NCI-H524 treated with DMSO at 0.1 percent for 48 hours (cell line): ENCODE measurements around the gene LYAR.
"Not testable (repeated sequence)": the region's sequence is repeated elsewhere in the genome, so short reads cannot be mapped to it uniquely, and the experiment has no call there.

Experiments used
- DNase-seq: peaks from one replicate; lab custom pipeline; 2025; lab: John Stamatoyannopoulos, UW

The LYAR gene

DNA sequence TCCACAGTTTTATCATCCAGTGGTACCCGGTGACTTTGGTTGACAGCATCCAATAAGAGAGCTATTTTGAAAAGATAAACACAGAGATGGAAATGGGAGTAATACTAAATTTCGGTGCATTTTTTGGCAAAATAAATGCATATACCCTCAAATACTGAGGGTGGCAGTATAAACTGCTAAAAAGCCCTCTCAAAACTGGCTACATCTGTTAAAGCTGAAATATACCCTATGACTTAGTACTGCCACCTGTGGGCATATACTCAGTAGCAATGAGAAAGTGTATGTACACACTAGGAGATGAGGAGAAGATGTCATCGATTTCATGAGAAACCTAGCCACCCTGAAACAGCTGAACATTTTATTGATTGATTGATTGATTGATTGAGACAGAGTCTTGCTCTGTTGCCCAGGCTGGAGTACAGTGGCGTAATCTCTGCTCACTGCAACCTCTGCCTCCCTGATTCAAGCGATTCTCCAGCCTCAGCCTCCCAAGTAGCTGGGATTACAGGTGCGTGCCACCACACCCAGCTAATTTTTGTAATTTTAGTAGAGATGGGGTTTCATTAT, 29.7 kb downstream of the LYAR start:
- peak; percentile 50 for DNase-seq

DNA sequence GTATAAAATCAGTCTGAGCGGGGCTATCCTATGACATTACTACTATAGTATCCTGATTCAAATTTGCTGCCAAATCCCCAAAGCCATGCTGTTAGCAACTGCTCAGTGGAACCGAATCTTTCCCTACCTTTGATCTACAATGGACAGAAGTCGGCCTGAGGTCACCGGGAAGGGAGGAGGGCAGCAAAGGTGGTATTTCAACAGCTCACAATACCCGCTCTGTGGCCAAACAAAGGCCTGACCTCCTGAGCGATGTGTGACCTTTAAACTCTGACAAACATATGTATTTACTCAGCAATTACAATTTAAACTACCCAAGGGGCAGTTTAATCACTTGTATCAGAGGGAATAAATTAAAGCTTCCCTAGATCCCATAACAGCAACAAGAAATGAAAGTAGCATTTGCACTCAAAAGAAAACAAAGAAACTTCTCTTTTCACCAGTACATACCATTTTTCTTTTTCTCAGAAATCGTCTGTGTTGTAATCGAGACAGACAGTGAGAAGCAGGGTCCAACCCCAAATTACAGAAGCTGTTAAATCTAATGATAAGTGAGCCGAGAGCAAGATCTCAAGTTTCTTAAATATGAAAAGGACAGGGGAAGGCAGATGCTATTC, 30.4 kb downstream of the LYAR start:
- DNase-seq, result no peak

DNA sequence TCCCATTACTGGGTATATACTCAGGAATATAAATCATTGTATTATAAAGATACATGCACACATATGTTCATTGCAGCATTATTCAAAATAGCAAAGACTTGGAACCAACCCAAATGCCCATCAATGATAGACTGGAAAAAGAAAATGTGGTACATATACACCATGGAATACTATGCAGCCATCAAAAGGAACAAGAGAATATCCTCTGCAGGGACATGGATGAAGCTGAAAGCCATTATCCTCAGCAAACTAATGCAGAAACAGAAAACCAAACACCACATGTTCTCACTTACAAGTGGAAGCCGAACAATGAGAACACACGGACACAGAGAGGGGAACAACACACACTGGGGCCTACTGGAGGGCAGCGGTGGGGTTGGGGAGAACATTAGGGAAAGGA, 32.2 kb downstream of the LYAR start:
- not testable (repeated sequence) for DNase-seq

DNA sequence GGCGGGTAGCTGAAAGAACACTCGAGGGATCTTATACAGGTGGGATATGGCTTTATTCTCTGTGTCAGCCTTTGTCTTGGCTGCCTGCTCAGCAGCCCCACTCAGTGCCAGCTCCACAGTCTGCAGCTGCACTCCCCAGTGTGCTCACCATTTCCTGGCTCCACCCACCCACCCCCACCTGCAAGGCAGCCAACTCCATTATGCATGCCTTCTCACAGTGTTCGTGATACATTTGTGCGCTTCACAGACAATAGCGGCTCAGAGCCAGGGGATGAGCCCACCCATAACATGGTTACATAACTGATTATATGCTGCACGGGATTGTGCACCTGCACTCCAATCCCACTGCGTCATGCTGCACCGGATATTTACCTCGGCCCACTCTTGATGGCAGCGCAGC, 33.2 kb downstream of the LYAR start:
- no peak for DNase-seq

DNA sequence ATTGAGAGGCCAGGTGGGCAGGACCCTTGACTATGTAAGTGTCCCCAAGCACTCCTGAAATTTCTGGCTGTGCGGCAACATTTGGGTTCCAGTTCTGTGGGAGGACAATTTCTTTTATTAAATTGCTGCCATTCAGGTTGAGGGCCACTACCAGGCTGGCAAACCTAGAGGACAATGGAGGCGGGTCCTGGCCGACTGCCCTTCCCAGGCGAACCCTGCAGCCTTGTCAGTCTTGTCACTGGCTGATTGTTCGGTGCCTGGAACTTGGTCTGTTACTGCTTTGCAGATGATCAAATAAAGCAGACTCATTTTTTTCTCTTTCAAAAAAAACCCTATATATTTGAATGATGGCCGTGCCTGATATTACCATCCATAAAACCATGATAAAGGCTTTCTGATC, 35.3 kb downstream of the LYAR start:
- no peak for DNase-seq

DNA sequence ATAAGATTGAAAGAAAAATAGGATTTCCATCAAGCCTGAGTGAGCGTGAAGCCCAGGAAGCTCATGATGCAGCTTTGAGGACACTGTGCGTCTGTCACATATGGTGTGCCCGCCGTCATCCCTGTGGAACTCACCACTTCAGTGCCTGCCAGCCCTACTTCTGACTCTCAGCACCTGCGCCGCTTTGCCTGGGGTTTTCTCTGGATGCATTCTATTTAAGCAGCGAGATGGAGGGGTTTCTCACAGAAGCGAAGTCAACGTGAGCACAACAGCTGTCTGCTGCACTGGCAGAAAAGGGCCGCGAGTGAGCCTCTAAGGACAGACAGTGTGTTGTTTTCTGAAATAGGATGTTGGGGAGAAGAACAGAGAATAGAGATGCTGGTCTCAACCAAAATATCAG, 35.8 kb downstream of the LYAR start:
- no peak for DNase-seq

DNA sequence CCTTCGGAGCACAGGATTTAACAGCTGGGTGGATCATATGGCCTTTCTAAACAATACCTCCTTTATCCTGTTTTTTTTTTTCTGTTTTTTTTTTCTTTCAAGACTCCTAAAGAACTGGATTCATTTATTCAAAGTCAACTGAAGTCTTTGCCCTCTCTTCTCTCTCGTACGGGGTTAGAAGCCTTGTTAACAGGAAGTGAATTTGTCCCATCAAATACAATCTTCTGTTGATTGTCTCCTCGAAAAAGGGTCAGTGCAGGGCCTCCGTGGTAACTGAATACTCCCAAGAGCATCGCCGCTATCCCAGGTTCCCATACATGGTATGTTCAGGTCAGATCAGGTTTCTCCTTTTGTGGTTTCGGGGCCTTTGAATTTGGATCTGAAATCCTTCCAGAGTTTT, 40.1 kb downstream of the LYAR start:
- DNase-seq, result no peak

DNA sequence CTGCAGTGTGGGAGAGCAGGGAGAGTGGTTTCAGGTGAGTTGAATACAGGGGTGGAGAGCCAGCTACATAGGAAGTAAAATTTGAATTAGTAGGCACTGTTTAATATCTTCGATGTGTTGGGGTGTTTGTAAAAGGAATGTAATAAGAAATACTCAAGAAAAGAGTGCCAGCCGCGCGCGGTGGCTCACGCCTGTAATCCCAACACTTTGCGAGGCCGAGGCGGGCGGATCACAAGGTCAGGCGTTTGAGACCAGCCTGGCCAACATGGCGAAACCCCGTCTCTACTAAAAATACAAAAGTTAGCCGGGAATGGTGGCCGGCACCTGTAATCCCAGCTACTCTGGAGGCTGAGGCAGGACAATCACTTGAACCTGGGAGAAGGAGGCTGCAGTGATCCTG, 40.6 kb downstream of the LYAR start:
- DNase-seq, result not testable (repeated sequence)

DNA sequence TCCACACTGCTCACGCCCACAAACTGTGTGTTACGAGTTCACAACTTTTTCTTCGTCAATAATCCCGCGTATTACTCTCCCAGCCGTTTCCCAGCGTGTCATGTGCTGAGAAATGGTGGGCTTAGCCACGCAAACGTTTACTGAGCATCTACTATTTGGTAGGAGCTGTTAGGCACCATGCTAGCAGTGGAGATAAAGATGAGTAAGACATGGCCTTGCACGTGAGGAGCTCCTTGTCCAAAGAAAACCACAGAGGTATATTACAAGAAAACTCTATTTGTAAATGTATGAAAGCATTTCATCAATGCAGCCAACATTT, 41.1 kb downstream of the LYAR start:
- no peak for DNase-seq

DNA sequence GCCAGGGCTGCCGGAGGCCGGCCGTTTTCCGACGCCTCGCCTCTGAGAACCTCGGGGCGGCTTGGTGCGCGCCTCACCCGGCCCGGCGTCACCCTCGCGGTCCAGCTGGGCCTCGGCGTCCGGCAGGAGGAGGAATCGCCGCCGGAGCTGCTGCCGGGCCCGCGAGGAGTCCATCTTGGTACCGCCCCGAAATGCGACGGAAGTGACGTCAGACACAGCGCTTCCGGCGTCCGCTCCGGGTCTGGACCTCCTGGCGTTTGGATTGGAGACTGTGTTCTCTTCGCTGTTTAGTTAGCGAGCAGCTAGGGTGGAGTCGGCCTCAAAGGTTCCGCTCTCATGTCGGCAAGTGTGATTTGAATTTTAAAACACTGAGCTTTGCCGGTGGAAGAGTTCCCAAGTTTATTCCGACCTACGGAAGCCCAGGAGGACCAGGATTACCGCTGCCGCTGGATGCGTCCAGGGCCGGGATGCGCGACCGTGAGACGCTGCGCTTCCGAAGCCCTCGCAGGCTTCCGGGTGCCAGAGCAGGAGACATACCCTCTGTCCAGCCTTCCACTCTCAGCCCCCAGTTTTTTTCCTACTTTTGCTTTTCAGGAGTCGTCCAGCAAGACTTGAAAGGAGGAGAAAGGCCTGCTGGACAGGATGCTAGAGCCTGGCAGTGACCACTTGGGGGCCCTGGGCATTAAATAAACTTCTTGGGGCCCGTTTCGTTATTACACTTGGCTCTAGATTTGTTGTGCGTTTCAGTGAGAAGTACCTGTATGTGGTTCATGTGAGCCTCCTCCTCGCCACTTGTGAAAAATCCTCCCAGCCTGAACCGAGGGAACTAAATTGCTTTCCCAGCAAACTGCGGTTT, 41.7 kb downstream of the LYAR start, which contains the start of gene TMEM128:
Gene TMEM128 (minus strand): TSS at position 195 of the 856 bp plus-strand sequence. CDS start 21 bp downstream, at position 174.
- DNase-seq, result peak; percentile 58

DNA sequence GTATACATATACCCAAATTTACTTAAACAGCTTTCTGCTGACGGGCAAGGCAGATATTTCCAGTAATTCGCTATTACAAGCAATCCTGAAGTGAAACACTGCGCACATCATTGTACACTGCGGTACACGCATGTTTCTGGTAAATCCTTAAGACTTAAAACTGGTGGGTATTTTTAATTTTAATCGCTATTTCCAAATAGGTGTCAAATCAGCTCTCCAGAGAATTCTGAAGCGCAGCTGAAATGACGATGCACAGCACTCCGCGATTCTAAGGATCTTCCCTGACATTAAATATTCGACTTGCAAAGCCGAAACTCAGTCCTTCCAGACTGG, 42.3 kb downstream of the LYAR start:
- no peak for DNase-seq

DNA sequence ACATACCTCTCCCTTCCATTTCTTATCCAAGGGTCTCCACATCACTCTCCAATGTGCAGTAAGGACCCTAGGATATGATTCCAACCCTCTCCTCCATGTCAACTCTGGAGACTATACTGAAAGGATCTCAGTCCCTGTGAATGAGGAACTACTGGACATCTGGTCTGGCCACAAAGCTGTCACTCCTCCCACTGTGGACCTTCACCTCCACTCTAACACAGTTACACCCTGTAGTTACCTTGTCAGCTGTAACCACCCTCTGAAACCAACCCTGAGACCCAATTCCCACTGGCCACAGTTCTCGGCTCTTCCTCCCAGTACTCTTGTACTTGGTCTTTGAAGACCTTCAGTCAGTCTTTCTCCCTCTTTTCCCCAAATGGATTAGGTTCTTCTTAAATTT, 44.8 kb downstream of the LYAR start:
- DNase-seq, result no peak

DNA sequence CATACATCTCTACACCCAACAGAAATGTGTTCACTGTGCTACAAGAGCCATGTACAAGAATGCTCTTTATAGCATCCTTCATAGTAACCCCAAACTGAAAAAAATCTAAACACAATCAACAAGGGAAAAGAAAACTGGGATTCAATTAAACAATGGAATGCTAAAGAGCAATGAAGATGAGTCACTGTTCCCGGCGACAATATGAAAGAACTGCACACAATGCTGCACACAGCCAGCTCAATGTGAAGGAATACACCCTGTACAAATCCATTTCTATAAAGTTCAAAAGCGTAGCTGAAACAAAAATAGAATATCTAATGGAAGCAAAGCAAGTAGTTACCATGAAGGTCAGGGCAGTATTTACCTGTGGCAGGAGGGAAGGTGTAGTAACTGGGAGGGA, 50.4 kb downstream of the LYAR start:
- DNase-seq, result not testable (repeated sequence)

DNA sequence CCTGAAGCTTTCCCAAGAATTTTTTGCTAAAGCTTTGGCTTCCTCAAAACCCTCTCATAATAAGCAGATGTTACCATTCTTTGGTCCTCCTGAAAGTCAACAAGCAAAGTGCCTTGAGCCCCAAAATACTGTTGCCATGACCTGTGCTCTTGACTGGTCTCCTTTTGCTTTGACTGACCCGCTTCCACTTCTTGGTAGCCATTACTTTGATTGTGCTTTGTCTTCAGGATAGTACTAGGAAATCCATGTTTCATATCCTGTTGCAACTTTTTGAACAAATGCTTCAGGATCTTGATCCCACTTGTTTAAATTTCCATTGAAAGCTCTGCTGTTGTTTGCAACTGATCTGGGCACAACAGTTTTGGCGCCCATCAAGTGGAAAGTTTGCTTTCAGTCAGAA, 56.3 kb downstream of the LYAR start:
- no peak for DNase-seq

DNA sequence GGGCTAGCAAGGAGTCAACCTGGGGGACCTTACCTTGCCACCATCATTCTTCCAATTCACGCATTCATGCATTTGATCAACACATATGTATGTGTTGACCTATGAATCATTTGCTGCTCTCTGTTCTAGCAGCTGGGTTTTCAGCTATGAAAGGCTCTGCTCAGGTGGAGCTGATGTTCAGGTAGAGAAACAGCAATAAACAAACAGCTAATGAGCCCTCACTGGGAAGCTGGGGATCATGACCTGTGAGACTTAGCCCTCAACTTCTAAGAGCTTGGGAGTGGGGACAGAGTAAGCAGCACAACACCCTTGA, 61.6 kb downstream of the LYAR start:
- DNase-seq, result no peak

DNA sequence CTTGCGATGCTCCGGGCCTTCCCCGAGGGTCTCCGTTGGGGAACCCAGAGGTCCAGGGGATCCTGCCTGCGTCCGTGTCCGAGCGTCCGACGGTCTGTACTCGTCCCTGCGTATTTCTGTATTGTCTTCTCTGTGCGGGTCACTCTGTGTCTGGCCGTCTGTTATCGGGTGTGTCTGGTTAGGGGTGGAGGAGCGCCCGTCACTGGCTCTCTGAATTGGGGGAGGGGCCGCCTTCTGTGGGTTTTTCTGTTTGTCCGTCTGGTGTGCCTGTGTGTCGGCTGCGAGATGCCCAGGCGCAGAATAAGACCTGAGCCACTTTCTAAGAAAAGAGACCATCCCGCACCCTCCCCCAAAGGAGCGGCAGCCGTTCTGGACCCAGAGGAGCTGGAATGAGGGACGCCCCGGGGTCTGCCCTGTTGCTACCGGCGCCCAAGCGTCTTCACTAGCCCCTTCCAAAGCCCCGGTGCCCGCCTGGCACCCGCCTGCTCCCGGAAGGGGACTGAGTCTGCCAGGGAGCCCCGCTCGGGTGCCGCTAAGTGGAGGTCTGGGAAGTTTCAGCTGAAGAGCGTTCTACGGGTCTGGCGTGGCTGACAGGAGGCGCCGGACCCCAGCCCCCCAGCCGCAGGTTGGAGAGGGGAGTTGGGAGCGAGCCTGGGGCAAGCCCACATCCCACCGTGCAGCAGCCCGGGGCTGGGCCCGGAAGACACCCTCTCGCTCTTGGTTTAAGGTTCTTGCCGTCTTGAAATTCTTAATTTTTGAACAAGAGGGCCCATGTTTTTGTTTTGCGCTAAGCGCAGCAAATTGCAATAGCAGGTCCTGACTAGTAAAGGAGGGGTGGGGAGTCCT, 62.2 kb downstream of the LYAR start:
- no peak for DNase-seq

DNA sequence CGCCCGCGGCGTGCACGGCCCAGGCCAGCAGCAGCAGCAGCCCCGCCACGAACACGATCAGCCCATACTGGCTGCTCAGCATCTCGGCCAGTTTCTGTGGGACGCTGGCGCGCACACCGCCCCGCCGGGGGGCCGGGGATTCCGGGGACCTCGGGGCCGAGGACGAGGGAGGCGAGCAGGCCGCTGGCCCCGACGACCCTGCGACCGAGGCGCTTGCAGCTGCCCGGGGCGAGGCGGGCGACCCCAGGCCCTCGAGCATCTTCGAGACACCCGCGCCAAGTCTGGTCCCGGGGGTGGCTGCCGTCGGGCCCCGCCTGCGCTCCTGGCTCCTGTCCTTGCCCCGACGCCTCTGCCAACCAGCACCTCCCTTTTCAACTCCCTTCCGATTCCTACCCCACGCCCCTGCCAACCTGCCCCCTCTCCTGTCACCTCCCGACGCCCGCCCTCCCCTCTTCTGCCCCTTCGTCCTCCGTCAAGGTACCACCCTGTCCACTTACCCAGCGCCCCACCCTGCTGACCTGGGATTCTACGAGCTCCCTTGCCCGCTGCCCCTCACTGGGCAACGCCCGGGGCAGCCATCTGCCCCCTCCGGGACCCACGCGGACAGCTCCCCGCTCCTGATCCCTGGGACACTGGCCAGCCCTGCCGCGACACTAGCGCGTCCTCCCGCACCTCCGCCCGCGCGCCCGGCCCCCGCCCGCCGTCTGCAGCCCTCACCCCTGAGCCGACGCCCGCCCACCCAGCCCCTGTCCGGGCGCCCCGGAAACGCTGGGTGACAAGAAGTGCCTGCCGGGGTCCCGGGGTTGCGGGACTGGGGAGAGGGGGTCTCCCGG, 63.1 kb downstream of the LYAR start, which contains the start of gene OTOP1:
Gene OTOP1 (minus strand): TSS at position 324 of the 833 bp plus-strand sequence. CDS start 65 bp downstream, at position 259.
- no peak for DNase-seq

DNA sequence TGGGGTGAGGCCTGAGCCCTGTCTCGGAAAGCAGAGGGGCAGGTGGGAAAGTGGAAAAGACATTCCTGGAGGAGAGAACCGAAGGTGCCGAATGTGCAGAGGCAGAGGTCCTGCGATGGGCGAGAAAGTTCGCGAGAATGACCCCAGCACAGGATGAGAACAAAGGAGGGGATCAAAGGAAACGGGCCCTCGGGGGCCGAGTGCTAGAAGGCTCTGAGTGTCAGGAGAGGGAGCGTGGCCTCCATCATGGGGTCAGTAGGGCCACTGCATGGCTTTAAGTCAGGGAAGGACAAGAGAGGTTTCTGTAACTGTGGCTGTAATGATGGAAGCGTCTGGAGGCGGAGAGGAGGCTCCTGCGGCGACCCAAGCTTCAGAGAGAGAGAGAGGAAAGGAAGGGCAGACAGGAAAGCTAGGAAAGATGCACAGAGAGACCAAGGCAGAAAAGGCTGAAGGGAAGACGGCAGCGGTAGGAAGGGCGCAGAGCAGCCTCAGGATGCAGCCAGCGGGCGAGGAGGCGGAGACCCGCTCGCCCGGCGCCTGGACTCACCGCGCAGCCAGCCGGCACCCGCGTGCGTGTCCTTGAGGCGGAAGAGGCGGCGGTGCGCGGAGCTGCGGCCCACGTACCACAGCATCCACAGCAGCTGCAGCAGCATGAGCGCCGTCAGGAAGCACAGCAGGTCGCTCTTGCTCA, 63.9 kb downstream of the LYAR start:
- no peak for DNase-seq
